ENCODE results near the gene LTBR.

DNA sequence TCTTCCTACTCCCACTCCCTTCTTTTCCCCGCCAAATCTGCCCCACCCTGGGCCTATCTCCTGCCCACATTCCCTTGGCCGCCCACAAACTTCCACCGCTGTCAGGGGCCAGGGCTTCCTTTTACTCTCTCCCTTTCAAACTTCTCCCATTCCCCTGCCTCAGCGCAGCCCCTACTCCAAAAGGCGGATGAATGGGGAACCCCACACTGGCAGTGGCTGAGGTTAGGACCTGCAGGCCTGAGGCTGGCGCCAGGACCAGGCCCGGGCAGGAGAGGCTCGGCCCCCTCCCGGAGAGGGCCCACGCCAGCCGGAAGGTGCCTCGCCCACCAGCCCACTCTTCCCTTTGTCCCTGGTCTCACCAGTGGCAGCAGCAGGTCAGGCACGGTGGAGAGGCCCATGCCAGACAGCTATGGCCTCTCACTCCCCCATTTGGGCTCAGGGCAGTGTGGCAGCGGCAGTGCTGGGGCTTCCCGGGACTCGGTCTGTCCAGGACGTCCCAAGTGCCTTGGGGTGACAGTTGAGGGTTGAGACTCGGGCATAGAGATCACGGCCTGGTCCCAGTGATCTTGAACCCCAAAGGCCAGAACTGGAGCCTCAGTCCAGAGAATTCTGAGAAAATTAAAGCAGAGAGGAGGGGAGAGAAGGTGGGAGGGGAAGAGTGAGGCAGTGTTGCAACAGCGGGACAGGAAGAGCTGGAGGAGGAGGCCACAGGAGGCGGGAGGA lies 42.4 kb upstream of the LTBR start, which contains the start of gene TNFRSF1A:
- TF ChIP-seq POLR2A (IDR thresholded peaks at IDR 0.05): peak; percentile 82
- TF ChIP-seq, protein P1, sequence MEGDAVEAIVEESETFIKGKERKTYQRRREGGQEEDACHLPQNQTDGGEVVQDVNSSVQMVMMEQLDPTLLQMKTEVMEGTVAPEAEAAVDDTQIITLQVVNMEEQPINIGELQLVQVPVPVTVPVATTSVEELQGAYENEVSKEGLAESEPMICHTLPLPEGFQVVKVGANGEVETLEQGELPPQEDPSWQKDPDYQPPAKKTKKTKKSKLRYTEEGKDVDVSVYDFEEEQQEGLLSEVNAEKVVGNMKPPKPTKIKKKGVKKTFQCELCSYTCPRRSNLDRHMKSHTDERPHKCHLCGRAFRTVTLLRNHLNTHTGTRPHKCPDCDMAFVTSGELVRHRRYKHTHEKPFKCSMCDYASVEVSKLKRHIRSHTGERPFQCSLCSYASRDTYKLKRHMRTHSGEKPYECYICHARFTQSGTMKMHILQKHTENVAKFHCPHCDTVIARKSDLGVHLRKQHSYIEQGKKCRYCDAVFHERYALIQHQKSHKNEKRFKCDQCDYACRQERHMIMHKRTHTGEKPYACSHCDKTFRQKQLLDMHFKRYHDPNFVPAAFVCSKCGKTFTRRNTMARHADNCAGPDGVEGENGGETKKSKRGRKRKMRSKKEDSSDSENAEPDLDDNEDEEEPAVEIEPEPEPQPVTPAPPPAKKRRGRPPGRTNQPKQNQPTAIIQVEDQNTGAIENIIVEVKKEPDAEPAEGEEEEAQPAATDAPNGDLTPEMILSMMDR (IDR thresholded peaks at IDR 0.05): no peak
- peak; percentile 85 for TF ChIP-seq POLR2AphosphoS5 (IDR thresholded peaks at IDR 0.05)

Data from prostate gland (tissue), 2 donors.